Epidermal melanocyte (primary cell): Measurements from ENCODE around the gene CPNE6.

ENCODE experiments used
- DNase-seq: peaks from one replicate; pipeline ENCODE4 v3.0.0; 2011; ENCODE audit warnings: low spot score; ENCODE audit not compliant: insufficient read length

CPNE6 gene

GRCh38 chr14:24054324-24054641, 17.1 kb upstream of the CPNE6 start:
- no peak for DNase-seq

- DNase-seq: peak; percentile 7
Measured at GRCh38 chr14:24054646-24055045, 16.7 kb upstream of the CPNE6 start.

GRCh38 chr14:24055971-24056799, 15.2 kb upstream of the CPNE6 start:
- DNase-seq: peak; percentile 7

DNA sequence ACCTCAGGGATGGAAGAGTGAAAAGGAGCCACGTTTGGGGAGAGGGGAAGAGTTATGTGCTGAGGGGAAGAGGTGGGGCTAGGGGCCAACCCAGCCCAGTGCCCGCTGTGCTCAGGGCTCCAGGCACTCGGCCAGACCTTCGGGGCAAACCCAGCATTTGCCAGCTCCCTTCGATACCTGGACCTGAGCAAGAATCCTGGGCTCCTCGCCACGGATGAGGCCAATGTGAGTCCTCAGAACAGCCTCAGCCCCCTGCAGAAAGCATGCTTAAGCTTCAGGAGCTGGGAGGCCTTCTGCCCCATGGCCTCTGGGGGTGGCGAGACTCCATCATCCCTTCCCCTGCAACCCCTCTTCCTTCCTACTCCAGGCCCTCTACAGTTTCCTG, 14.6 kb upstream of the CPNE6 start:
- no peak for DNase-seq

DNA sequence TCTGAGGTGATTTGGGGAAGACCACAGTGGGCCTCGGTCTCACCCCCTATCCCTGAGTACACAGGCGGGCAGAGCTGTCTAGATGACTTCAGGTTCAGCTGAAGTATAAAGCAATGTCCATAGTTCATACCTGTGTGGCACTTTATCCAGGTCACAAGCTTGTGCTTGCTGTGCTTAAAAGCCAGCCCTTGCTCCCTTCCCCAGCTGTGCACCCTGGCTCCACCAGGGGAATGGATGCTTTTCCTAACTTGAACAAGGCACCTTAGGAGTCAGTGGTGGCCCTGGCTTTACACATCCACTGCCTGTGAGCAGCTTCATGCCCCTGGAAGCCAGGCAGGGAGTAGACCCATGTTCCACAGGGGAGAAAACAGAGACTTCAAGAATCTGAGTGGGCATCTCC, 14.1 kb upstream of the CPNE6 start:
- DNase-seq: peak; percentile 7

- peak; percentile 8 for DNase-seq
Measured at GRCh38 chr14:24057867-24058259, 13.5 kb upstream of the CPNE6 start.

GRCh38 chr14:24058260-24058950, 13.0 kb upstream of the CPNE6 start:
- peak; percentile 96 for DNase-seq

DNA sequence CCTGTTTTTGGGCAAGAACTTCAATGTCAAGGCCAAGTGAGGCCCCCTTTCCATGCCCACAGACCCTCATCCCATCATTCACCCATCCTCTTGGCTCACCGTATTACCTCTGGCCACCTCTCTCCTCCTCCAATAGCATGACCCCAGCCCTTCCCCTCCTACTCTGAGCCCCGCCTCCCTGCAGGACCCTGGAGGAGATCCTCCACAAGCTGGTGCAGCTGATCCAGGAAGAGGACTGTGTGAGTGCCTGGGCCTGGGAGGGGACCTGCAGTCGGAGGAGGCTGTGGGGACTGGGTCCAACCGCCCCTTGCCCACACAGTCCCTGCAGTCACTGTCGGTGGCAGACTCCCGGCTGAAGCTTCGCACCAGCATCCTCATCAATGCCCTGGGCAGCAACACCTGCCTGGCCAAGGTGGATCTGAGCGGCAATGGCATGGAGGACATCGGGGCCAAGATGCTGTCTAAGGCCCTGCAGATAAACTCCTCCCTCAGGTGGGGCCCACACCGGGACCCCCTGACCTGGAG, 12.3 kb upstream of the CPNE6 start:
- DNase-seq: no peak

- peak; percentile 9 for DNase-seq
Measured at GRCh38 chr14:24059841-24060388, 11.4 kb upstream of the CPNE6 start.

DNA sequence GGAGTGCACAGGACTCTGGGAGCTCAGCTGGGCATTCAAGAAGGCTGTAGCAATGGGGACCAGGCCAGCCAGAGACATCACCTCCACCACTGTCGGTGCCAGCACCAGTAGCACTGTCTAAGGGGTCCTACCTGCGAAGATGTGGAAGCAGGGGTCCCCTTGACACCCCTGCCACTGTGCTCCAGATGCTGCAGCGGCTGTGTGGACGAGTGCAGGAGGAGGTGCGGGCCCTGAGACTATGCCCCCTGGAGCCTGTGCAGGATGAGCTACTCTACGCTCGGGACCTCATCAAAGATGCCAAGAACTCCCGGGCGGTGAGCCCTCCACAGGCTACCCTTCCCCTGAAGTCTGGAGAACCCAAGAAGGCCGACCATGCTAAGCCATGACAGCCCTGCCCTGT, 10.9 kb upstream of the CPNE6 start:
- no peak for DNase-seq

DNA sequence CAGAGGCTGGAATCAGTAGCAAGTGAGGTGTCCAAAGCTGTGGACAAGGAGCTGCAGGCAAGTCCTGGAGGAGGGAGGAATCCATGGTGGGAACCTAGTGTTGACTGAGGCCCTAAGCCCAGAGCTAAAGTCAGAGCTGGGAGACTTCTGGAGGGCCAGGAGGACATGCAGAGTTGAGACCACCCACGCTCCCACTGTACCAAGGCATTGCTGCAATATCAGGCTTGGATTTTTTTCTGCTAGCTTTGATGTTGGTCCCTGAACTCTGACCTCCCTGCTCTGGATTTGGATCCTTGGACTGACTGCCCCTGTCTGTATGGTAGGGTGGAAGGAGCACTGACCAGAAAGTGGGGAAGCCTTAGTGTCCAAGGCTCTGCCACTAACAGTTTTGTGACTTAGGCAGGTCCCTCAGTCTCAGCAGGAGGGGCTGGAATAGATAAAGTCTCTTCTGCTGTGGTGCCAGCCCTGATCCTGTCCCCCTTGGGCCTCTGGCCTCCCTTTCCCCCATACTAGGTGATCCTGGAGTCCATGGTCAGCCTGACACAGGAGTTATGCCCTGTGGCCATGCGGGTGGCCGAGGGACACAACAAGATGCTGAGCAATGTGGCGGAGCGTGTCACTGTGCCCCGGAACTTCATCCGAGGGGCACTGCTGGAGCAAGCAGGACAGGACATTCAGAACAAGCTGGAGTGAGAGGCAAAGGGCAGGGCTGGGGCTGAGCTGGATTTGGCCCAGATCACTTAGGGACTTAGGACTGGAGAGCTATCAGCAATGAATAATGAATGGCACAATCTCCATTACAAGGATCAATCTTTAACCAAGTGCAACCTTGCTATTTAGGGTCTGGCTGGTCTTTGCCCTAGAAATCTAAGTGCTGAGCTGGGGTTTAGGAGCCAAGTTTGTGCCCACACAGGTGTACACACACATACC, 10.1 kb upstream of the CPNE6 start:
- peak; percentile 5 for DNase-seq

- DNase-seq: peak; percentile 5
Measured at GRCh38 chr14:24062216-24062980, 9.0 kb upstream of the CPNE6 start.

GRCh38 chr14:24063263-24063836, 8.0 kb upstream of the CPNE6 start:
- DNase-seq: no peak

GRCh38 chr14:24064091-24064795, 7.1 kb upstream of the CPNE6 start:
- DNase-seq: peak; percentile 6

GRCh38 chr14:24064856-24065255, 6.5 kb upstream of the CPNE6 start:
- DNase-seq: peak; percentile 3

- DNase-seq: peak; percentile 4
Measured at GRCh38 chr14:24065408-24065807, 6.0 kb upstream of the CPNE6 start.

DNA sequence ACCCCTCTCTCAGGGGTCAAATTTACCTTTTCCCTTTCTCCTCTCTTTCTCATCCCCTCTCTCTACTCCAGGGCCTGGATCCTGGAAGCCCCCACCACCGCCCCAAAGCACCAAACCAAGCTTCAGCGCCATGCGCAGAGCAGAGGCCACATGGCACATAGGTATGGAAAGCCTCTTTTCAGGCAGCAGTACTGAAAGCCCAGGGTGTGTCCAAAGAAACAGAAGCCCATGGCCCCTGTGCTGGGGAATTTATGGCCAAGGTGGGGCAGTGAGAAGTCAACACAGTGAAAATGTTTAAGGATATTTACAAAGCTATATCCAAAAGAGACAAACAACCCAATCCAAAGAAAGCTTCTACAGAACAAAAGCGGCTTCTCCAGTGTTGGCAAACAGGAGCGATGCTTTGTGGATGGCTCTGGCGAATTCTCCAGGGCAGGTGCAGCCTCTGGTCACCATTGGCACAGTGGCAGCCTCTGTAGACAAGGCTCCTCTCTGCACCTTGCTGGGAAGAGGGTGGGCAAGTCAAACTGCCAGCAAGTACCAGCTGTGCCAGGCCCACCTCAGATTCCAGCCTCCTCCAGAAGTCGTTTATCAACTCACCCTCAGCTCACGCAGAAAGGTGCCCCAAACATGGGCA, 4.7 kb upstream of the CPNE6 start:
- no peak for DNase-seq

- no peak for DNase-seq
Measured at GRCh38 chr14:24067133-24068082, 4.0 kb upstream of the CPNE6 start.
